K562 (cell line): Measurements from ENCODE around the gene MBD6. TPM values are rescaled to one million over a fixed set of nuclear protein-coding genes. Genes with fewer than 3 reads are reported as not detected.

Experiments
- ATAC-seq: fragments of 200-7000 bp; cut with Tn5 transposase; 3 replicates; pipeline ENCODE4 v1.9.1; 2020; ENCODE audit warnings: moderate library complexity
- BruUV-seq: library from RNA; stranded (reverse); fragments of 400-500 nt; replicated peaks from 2 replicates; lab custom pipeline; 2021; lab: Mats Ljungman, UMichigan
- CTCF ChIA-PET: fragments of 300-600 bp; formaldehyde crosslinking; extraction: SDS; loops from one replicate; lab custom pipeline; 2021; ENCODE audit warnings: low intra/inter-chr PET ratio; lab: Yijun Ruan, JAX
- POLR2A ChIA-PET: fragments of 300-600, 350-650 bp; sonication (Branson Sonifier 250); formaldehyde crosslinking; extraction: SDS; loops from one replicate; lab custom pipeline; 2021; ENCODE audit warnings: antibody characterized with exemption, inconsistent platforms; lab: Yijun Ruan, JAX
- DNase-seq, 4 experiments: peaks; one replicate each; pipeline versions ENCODE4 v3.0.0 to v3.0.0-alpha.2; 2011 to 2018; ENCODE audit warnings: low spot score in 3 of 4, mixed read lengths in 3 of 4; ENCODE audit errors: extremely low read depth in 1 of 4
- FAIRE-seq: peaks from 2 replicates; lab custom pipeline; 2011; peaks lifted over from hg19 to GRCh38; lab: Jason Lieb, UNC
- H2AFZ ChIP-seq: 2 replicates; pipeline ENCODE4 v1.6.0; 2011; ENCODE audit warnings: low read depth, low read length, control low read depth, inconsistent platforms
- H3K27ac ChIP-seq: fragments of 200-600 bp; 3 replicates; pipeline ENCODE4 v1.8.0; 2011; ENCODE audit warnings: low read depth, mild to moderate bottlenecking, control low read depth, inconsistent platforms, low read length, moderate library complexity, mixed read lengths; ENCODE audit errors: extremely low read depth
- H3K27me3 ChIP-seq, 2 experiments: fragments of 300-600 bp in 1 of 2; 2 replicates in 1 of 2; 3 replicates in 1 of 2; pipeline versions ENCODE4 v1.6.0 to v1.8.0; 2011; ENCODE audit warnings: inconsistent platforms in 2 of 2, low read length in 2 of 2, mild to moderate bottlenecking in 1 of 2, mixed read lengths in 1 of 2, moderate library complexity in 1 of 2; ENCODE audit not compliant: control insufficient read depth in 2 of 2, insufficient read depth in 2 of 2
- H3K36me3 ChIP-seq: fragments of 300-600 bp; 3 replicates; pipeline ENCODE4 v1.8.0; 2011; ENCODE audit warnings: mild to moderate bottlenecking, low read length, inconsistent platforms; ENCODE audit not compliant: control insufficient read depth, insufficient read depth
- H3K4me1 ChIP-seq, 2 experiments: fragments of 200-600 bp in 1 of 2; replicated peaks in 1 of 2; 2 replicates in 1 of 2; 3 replicates in 1 of 2; pipeline versions ENCODE4 v1.5.1 to v1.8.0; 2011; ENCODE audit warnings: inconsistent platforms in 2 of 2, low read length in 2 of 2, mild to moderate bottlenecking in 1 of 2, mixed read lengths in 1 of 2, moderate library complexity in 1 of 2; ENCODE audit not compliant: control insufficient read depth in 2 of 2, insufficient read depth in 2 of 2
- H3K4me2 ChIP-seq: 2 replicates; pipeline ENCODE4 v1.6.1; 2011; ENCODE audit warnings: low read length, control low read depth, inconsistent platforms, mixed read lengths; ENCODE audit not compliant: insufficient read depth
- H3K4me3 ChIP-seq: fragments of 200-600 bp; sonication (generic), shearing (Covaris generic); 2 replicates; pipeline ENCODE4 v1.5.1; 2016; ENCODE audit warnings: control low read depth, inconsistent platforms
- H3K79me2 ChIP-seq: fragments of 200-600 bp; 3 replicates; pipeline ENCODE4 v1.8.0; 2011; ENCODE audit warnings: low read length, inconsistent platforms; ENCODE audit not compliant: control insufficient read depth, insufficient read depth
- H3K9ac ChIP-seq, 2 experiments: 2 replicates each; pipeline versions ENCODE4 v1.6.0 to v1.6.1; 2011; ENCODE audit warnings: low read depth in 2 of 2, low read length in 2 of 2, control low read depth in 1 of 2, inconsistent platforms in 1 of 2, mild to moderate bottlenecking in 1 of 2, mixed read lengths in 1 of 2; ENCODE audit not compliant: insufficient read depth in 1 of 2
- H3K9me1 ChIP-seq: one replicate; pipeline ENCODE4 v1.6.0; 2011; ENCODE audit warnings: inconsistent platforms, mild to moderate bottlenecking, low read length, moderate library complexity; ENCODE audit not compliant: control insufficient read depth, insufficient read depth
- H3K9me3 ChIP-seq: replicated peaks from 2 replicates; pipeline ENCODE4 v1.5.1; 2011; ENCODE audit warnings: low read depth, low read length, inconsistent platforms; ENCODE audit not compliant: control insufficient read depth, insufficient read depth
- H4K20me1 ChIP-seq: replicated peaks from 2 replicates; pipeline ENCODE4 v1.6.1; 2011; ENCODE audit warnings: low read length, inconsistent platforms, mixed read lengths; ENCODE audit not compliant: control insufficient read depth, insufficient read depth
- AFF1 ChIP-seq, 2 experiments: fragments of 450-650 bp; IDR thresholded peaks; 2 replicates each; pipeline ENCODE4 v1.6.1; 2018; ENCODE audit warnings: mild to moderate bottlenecking in 2 of 2, low read depth in 1 of 2; ENCODE audit not compliant: partially characterized antibody in 2 of 2
- DNMT1 ChIP-seq: fragments of 450-650 bp; IDR thresholded peaks from 2 replicates; pipeline ENCODE4 v1.6.1; 2016; ENCODE audit warnings: antibody characterized with exemption, mild to moderate bottlenecking
- IRF2 ChIP-seq: sonication (generic); formaldehyde crosslinking; IDR thresholded peaks from 2 replicates; pipeline ENCODE4 v1.8.1; 2022; ENCODE audit warnings: mild to moderate bottlenecking, missing genetic modification reagents
- MAFG ChIP-seq: fragments of 450-650 bp; conservative IDR thresholded peaks from 2 replicates; pipeline ENCODE4 v1.6.1; 2016; ENCODE audit warnings: missing genetic modification characterization, missing compliant biosample characterization
- NRF1 ChIP-seq, 2 experiments: fragments of 450-650 bp; IDR thresholded peaks in 1 of 2; conservative IDR thresholded peaks in 1 of 2; 2 replicates each; pipeline ENCODE4 v1.6.1; 2014; ENCODE audit warnings: mild to moderate bottlenecking in 2 of 2
- POLR2A ChIP-seq: fragments of 450-650 bp; conservative IDR thresholded peaks from 2 replicates; pipeline ENCODE4 v1.6.1; 2016
- POLR2AphosphoS5 ChIP-seq: IDR thresholded peaks from 2 replicates; pipeline ENCODE4 v1.6.1; 2011; ENCODE audit warnings: mild to moderate bottlenecking, low read depth, low read length, moderate library complexity; ENCODE audit not compliant: control insufficient read depth, insufficient read depth
- RBM17 ChIP-seq: fragments of 200-400 bp; formaldehyde crosslinking; IDR thresholded peaks from 2 replicates; pipeline ENCODE4 v1.6.1; 2017; ENCODE audit warnings: low read depth, mild to moderate bottlenecking, low read length, borderline replicate concordance
- RERE ChIP-seq: sonication (generic); formaldehyde crosslinking; IDR thresholded peaks from 2 replicates; pipeline ENCODE4 v1.8.0; 2023; ENCODE audit warnings: missing genetic modification reagents, mild to moderate bottlenecking, borderline replicate concordance
- SUPT5H ChIP-seq: fragments of 450-650 bp; IDR thresholded peaks from 2 replicates; pipeline ENCODE4 v1.6.1; 2016
- TBL1XR1 ChIP-seq, 2 experiments: IDR thresholded peaks; 2 replicates each; pipeline ENCODE4 v1.6.1; 2012; ENCODE audit warnings: improper control_type of control experiment in 2 of 2, low read length in 2 of 2, mild to moderate bottlenecking in 1 of 2
- XRCC4 ChIP-seq: IDR thresholded peaks from one replicate; pipeline ENCODE4 v1.6.1; 2011; ENCODE audit not compliant: insufficient read depth, insufficient read length; ENCODE audit errors: extremely low read depth
- WGBS: fragments of 100-300 bp; shearing (Covaris generic); methylation state at CpG from one replicate; pipeline ENCODE4 v1.1.6; 2016; ENCODE audit warnings: low coverage, mixed read lengths; ENCODE audit not compliant: insufficient coverage; ENCODE audit errors: missing lambda C conversion rate; 5-methylcytosine and 5-hydroxymethylcytosine counted together
- in situ Hi-C: fragments of 300-500 bp; cut with MboI; formaldehyde crosslinking; loops from 4 replicates; pipeline ENCODE4 v1.15.0; 2018; ENCODE audit warnings: inconsistent platforms, mixed read lengths
- intact Hi-C: fragments of 100-400 bp; cut with micrococcal nuclease; formaldehyde crosslinking; loops from 2 replicates; pipeline ENCODE4 v1.14.2; 2022
- polyA plus RNA-seq, 8 experiments: library from polyadenylated mRNA; depleted of rRNA in 4 of 8; stranded (reverse) in 5 of 8; unstranded in 3 of 8; fragments of >200 nt; fragmentation: Nextera tagmentation in 2 of 8; fragmentation: Illumina TruSeq in 1 of 8; extraction: Ambion mirVana in 2 of 8; extraction: Trizol in 1 of 8; gene quantifications; 2 replicates each; pipeline versions ENCODE4 v1.2.1 to v1.2.3, GENCODE V29; 2011 to 2014; ENCODE audit warnings: inconsistent platforms in 1 of 8, missing spikeins in 1 of 8
- total RNA-seq, 7 experiments: library from RNA; depleted of rRNA in 6 of 7; stranded (reverse); fragments of >200 nt in 6 of 7; fragmentation: Illumina TruSeq in 2 of 7; extraction: Trizol in 2 of 7; gene quantifications; 2 replicates each; pipeline versions ENCODE4 v1.2.1 to v1.2.3, GENCODE V29; 2011 to 2021; ENCODE audit warnings: low replicate concordance in 1 of 7

MBD6 gene
- total and polyA plus RNA-seq, 9 of the 15 experiments (the other 6 are each of a cell fraction or from before 2014, with no cell fraction given), result 2.0 to 54.8 (median 3.8) TPM

- ChIA-PET CTCF (interaction anchor here (1.0 kb wide), 1 partner anchor 13 kb away, joined by 3 read pairs; no protein-coding TSS in a partner anchor), POLR2A (interaction anchor here (0.5 to 10.8 kb wide), 6 partner anchors 8 to 206 kb away, joined by 3 to 225 read pairs (median 4); partner anchors contain the start of genes B4GALNT1, DCTN2 and DDIT3)
- no peak overlapping the region for H3K4me3 ChIP-seq
- H2AFZ ChIP-seq, result no peak overlapping the region
- 82% methylated on average over 5 of the region's 5 CpGs for WGBS
- intact Hi-C loops, result no loop called here
- peaks cover 0 to 12% of the 10 kb centered on the region in 2 experiments; a peak in 2 of 5 replicates for H3K4me1 ChIP-seq
- no peak for ATAC-seq
- in situ Hi-C loops, result no loop called here
- BruUV-seq, result TSS peak; percentile 57
- no peaks in the 10 kb centered on the region for H3K27me3 ChIP-seq
- no peak overlapping the region for H3K27ac ChIP-seq
- no peak for DNase-seq
- H3K9me1 ChIP-seq, result no peaks in the 10 kb centered on the region
- no peak overlapping the region; a peak in 1 of 4 replicates for H3K9ac ChIP-seq
- H4K20me1 ChIP-seq, result no peaks in the 10 kb centered on the region
- H3K36me3 ChIP-seq, result peaks cover 93% of the 10 kb centered on the region
- no peak for FAIRE-seq
- peaks cover under 1% of the 10 kb centered on the region; the same call in 2 of the 3 replicates for H3K79me2 ChIP-seq
- no peak overlapping the region for H3K4me2 ChIP-seq
- H3K9me3 ChIP-seq, result no peaks in the 10 kb centered on the region
- TF ChIP-seq NRF1 (conservative IDR thresholded peaks at IDR 0.05 in 1 of 2, IDR thresholded peaks at IDR 0.05 in 1 of 2), result no peak
- TF ChIP-seq POLR2A, result peak; percentile 31
- TF ChIP-seq AFF1 (IDR thresholded peaks at IDR 0.05; ENCODE audit: low read depth in 1 of 2, partially characterized antibody in 2 of 2), result no peak
- TF ChIP-seq POLR2AphosphoS5, result peak; percentile 51; the same call in 1 of the 2 replicates
- no peak for TF ChIP-seq IRF2
- 0 out of 2 replicates have a peak, but pooled peaks have one; percentile 22 for TF ChIP-seq SUPT5H
- TF ChIP-seq RBM17, result no peak
- TF ChIP-seq DNMT1, result no peak
- TF ChIP-seq TBL1XR1 (IDR thresholded peaks at IDR 0.05; ENCODE audit: low read length in 2 of 2), result no peak
- TF ChIP-seq XRCC4, result no peak
- no peak for TF ChIP-seq MAFG (tag)
- no peak for TF ChIP-seq RERE (CRISPR knock-in tag)
These were observed 7.9 kb downstream of the MBD6 start for GRCh38 chr12:57530396-57531142.
